Hepatocyte (in vitro differentiated cells): ENCODE data around the gene OPTC.

Source experiments
- CTCF ChIP-seq: fragments of 200-600 bp; sonication (generic); IDR thresholded peaks from 2 replicates; pipeline ENCODE4 v1.5.1; 2016; ENCODE audit warnings: antibody characterized with exemption, mild to moderate bottlenecking; ENCODE audit not compliant: poor library complexity
- EZH2 ChIP-seq: fragments of 200-600 bp; sonication (generic); IDR thresholded peaks from 2 replicates; pipeline ENCODE4 v1.6.1; 2016; ENCODE audit warnings: antibody characterized with exemption, mild to moderate bottlenecking, borderline replicate concordance
- EZH2phosphoT487 ChIP-seq: fragments of 200-600 bp; sonication (generic); IDR thresholded peaks from one replicate; pipeline ENCODE4 v1.6.1; 2018; ENCODE audit warnings: antibody characterized with exemption, mild to moderate bottlenecking, low read depth, moderate library complexity; ENCODE audit not compliant: unreplicated experiment, severe bottlenecking

GRCh38 chr1:203475012-203475981 lies 18.7 kb upstream of the OPTC start, which contains the start of gene PRELP:
- TF ChIP-seq CTCF (no peak), EZH2 (no peak), EZH2phosphoT487 (no peak)
